ENCODE data around the gene TAOK1. TPM values are rescaled to one million over a fixed set of nuclear protein-coding genes. Genes with fewer than 3 reads are reported as not detected.
"Not testable (repeated sequence)": the region's sequence is repeated elsewhere in the genome, so short reads cannot be mapped to it uniquely, and the experiment has no call there.

Gene TAOK1
- total RNA-seq, 4 donors from 2014 or later: 57.9 to 72.2 (median 65.1) TPM

DNA sequence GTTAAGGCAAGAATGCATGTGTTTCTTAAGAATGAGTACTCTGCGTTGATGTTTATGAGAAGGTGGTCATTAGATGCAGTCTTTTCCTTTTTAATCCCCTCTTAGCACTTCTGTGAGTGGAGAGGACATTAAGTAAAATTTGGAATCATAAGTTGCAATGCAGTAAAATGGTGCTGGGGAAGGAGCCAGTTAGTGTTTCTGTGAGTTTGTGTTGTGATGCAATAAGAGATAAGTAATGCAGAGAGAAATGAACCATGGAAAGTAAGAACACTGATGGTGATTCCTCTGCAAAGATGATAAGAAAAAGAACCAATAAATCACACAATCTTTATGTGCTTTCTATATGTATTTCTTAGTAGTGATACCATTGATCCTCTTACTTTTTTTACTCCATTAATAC is 156.7 kb downstream of the TAOK1 start:
- TF ChIP-seq POLR2AphosphoS5 (IDR thresholded peaks at IDR 0.05) (no peak), EP300 (IDR thresholded peaks at IDR 0.05) (no peak), CTCF (IDR thresholded peaks at IDR 0.05) (no peak), POLR2A (IDR thresholded peaks at IDR 0.05) (no peak)
- Histone ChIP-seq H3K36me3 (peaks cover 4 to 34% of the 10 kb centered on the region in 2 donors), H3K9me3 (no peaks in the 10 kb centered on the region), H3K27ac (no peak overlapping the region), H3K4me3 (no peak overlapping the region), H3K27me3 (no peaks in the 10 kb centered on the region), H3K4me1 (peaks cover 0 to 23% (median 5%) of the 10 kb centered on the region in 3 donors)
- ATAC-seq: no peak
- 80 to 100% methylated on average over 1 of the region's 1 CpG for whole genome bisulfite sequencing, 2 donors (ENCODE audit: low coverage in 1 of 2)

GRCh38 chr17:29549177-29549923 is 159.2 kb downstream of the TAOK1 start:
- peaks cover 0 to 9% of the 10 kb centered on the region in 2 donors for H3K36me3 ChIP-seq
- H3K9me3 ChIP-seq: no peaks in the 10 kb centered on the region
- no peak overlapping the region for H3K27ac ChIP-seq
- TF ChIP-seq CTCF (IDR thresholded peaks at IDR 0.05): no peak
- no peak for TF ChIP-seq POLR2A (IDR thresholded peaks at IDR 0.05)
- no peak for TF ChIP-seq POLR2AphosphoS5 (IDR thresholded peaks at IDR 0.05)
- no peak for TF ChIP-seq EP300 (IDR thresholded peaks at IDR 0.05)
- no peaks in the 10 kb centered on the region for H3K27me3 ChIP-seq
- no peak overlapping the region for H3K4me3 ChIP-seq
- H3K4me1 ChIP-seq: peaks cover 0 to 23% (median 5%) of the 10 kb centered on the region in 3 donors
- no peak for ATAC-seq
- 16% methylated on average over 5 of the region's 5 CpGs for WGBS, 2 donors (ENCODE audit: low coverage in 1 of 2)

- WGBS, 2 donors (ENCODE audit: low coverage in 1 of 2): 58 to 84% methylated on average over 2 to 3 of the region's 3 CpGs
- ATAC-seq: no peak
- Histone ChIP-seq H3K4me1 (no peaks in the 10 kb centered on the region), H3K36me3 (no peaks in the 10 kb centered on the region), H3K9me3 (no peaks in the 10 kb centered on the region), H3K27ac (no peak overlapping the region), H3K27me3 (no peaks in the 10 kb centered on the region), H3K4me3 (no peak overlapping the region)
- TF ChIP-seq EP300 (IDR thresholded peaks at IDR 0.05) (no peak), POLR2A (IDR thresholded peaks at IDR 0.05) (no peak), CTCF (IDR thresholded peaks at IDR 0.05) (no peak), POLR2AphosphoS5 (IDR thresholded peaks at IDR 0.05) (no peak)
Measured at GRCh38 chr17:29555840-29556239, 165.7 kb downstream of the TAOK1 start.

- H3K4me1 ChIP-seq: peaks cover 0 to 13% (median 5%) of the 10 kb centered on the region in 3 donors
- no peak for TF ChIP-seq EP300 (IDR thresholded peaks at IDR 0.05)
- no peak for TF ChIP-seq POLR2A (IDR thresholded peaks at IDR 0.05)
- TF ChIP-seq CTCF (IDR thresholded peaks at IDR 0.05): no peak
- no peak for TF ChIP-seq POLR2AphosphoS5 (IDR thresholded peaks at IDR 0.05)
- H3K4me3 ChIP-seq: no peak overlapping the region
- ATAC-seq: no peak
- H3K27ac ChIP-seq: no peak overlapping the region
- peaks cover 0 to 7% of the 10 kb centered on the region in 2 donors for H3K36me3 ChIP-seq
- H3K27me3 ChIP-seq: no peaks in the 10 kb centered on the region
- H3K9me3 ChIP-seq: no peaks in the 10 kb centered on the region
- WGBS, 2 donors (ENCODE audit: low coverage in 1 of 2): 78% methylated on average over 1 of the region's 1 CpG; no CpG with 5 or more reads in 1 of the 2 donors
Measured at GRCh38 chr17:29557085-29557738, 167.0 kb downstream of the TAOK1 start.

DNA sequence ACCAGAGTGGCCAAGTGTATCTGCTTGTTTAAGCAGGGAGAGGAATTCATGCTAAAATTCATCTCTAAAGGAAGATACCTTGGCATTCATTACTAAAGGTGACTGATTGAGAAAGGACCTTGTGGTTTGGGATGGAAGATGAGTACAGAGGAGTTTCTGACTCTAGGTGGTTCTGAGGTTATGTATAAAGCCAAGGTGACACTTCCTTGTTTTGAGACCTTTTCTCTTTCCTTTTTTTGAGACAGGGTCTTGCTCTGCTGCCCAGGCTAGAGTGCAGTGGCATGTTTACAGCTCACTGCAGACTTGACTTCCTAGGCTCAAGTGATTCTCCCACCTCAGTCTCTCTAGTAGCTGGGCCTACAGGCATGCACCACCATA is 167.6 kb downstream of the TAOK1 start:
- Histone ChIP-seq H3K36me3 (peaks cover 0 to 12% of the 10 kb centered on the region in 2 donors), H3K27me3 (no peaks in the 10 kb centered on the region), H3K4me3 (no peak overlapping the region), H3K4me1 (peaks cover 0 to 15% (median 5%) of the 10 kb centered on the region in 3 donors), H3K9me3 (no peaks in the 10 kb centered on the region), H3K27ac (no peak overlapping the region)
- no peak for TF ChIP-seq EP300 (IDR thresholded peaks at IDR 0.05)
- TF ChIP-seq POLR2AphosphoS5 (IDR thresholded peaks at IDR 0.05): no peak
- no peak for TF ChIP-seq CTCF (IDR thresholded peaks at IDR 0.05)
- no peak for TF ChIP-seq POLR2A (IDR thresholded peaks at IDR 0.05)
- ATAC-seq: no peak

GRCh38 chr17:29558139-29558538 is 168.0 kb downstream of the TAOK1 start:
- 83 to 100% methylated on average over 1 to 3 of the region's 5 CpGs for WGBS, 2 donors (ENCODE audit: low coverage in 1 of 2)
- not testable (repeated sequence) for ATAC-seq

More at GRCh38 chr17:29558139-29558538, 168.0 kb downstream of the TAOK1 start:
- H3K27me3 ChIP-seq, H3K27ac ChIP-seq, H3K4me3 ChIP-seq, H3K9me3 ChIP-seq: not testable (repeated sequence)
- Histone ChIP-seq H3K4me1 (peaks cover 0 to 15% (median 5%) of the 10 kb centered on the region in 3 donors), H3K36me3 (peaks cover 0 to 15% of the 10 kb centered on the region in 2 donors)
